IMR-90 (cell line): ENCODE measurements around the gene ARMH4. TPM values are rescaled to one million over a fixed set of nuclear protein-coding genes. Genes with fewer than 3 reads are reported as not detected.

Experiments used
- ATAC-seq: fragments of 200-7000 bp; cut with Tn5 transposase; 2 replicates; pipeline ENCODE4 v1.9.1; 2020; ENCODE audit warnings: low read depth, mild to moderate bottlenecking, moderate library complexity
- BruUV-seq: library from RNA; stranded (reverse); fragments of 400-500 nt; replicated peaks from 2 replicates; lab custom pipeline; 2021; lab: Mats Ljungman, UMichigan
- CTCF ChIA-PET: fragments of 300-600 bp; formaldehyde crosslinking; extraction: SDS; loops from one replicate; lab custom pipeline; 2021; ENCODE audit warnings: antibody characterized with exemption; lab: Yijun Ruan, JAX
- POLR2A ChIA-PET: fragments of 300-600 bp; sonication (Branson Sonifier 250); formaldehyde crosslinking; loops from one replicate; lab custom pipeline; 2022; ENCODE audit warnings: antibody characterized with exemption; ENCODE audit not compliant: unreplicated experiment; lab: Charles Lee
- DNase-seq: peaks from one replicate; pipeline ENCODE4 v3.0.0; 2013
- H2AFZ ChIP-seq: replicated peaks from 2 replicates; pipeline ENCODE3; 2013; ENCODE audit warnings: low read length, mild to moderate bottlenecking; ENCODE audit not compliant: poor library complexity
- H2AK5ac ChIP-seq: 2 replicates; pipeline ENCODE4 v1.6.1; 2013; ENCODE audit warnings: low read depth, low read length, inconsistent platforms
- H2AK9ac ChIP-seq: replicated peaks from 2 replicates; pipeline ENCODE3; 2013; ENCODE audit warnings: mild to moderate bottlenecking, low read depth, low read length, moderate library complexity; ENCODE audit not compliant: poor library complexity
- H2BK120ac ChIP-seq: 2 replicates; pipeline ENCODE4 v1.6.1; 2013; ENCODE audit warnings: low read depth, low read length, inconsistent platforms
- H2BK15ac ChIP-seq: 3 replicates; pipeline ENCODE4 v1.6.1; 2013; ENCODE audit warnings: low read depth, low read length, inconsistent platforms
- H2BK20ac ChIP-seq: 2 replicates; pipeline ENCODE4 v1.6.1; 2013; ENCODE audit warnings: low read depth, mild to moderate bottlenecking, inconsistent platforms, low read length, moderate library complexity
- H2BK5ac ChIP-seq: 2 replicates; pipeline ENCODE4 v1.6.1; 2013; ENCODE audit warnings: mild to moderate bottlenecking, low read depth, low read length, inconsistent platforms; ENCODE audit not compliant: poor library complexity, severe bottlenecking
- H3K14ac ChIP-seq: replicated peaks from 2 replicates; pipeline ENCODE4 v1.6.1; 2013; ENCODE audit warnings: low read depth, low read length, inconsistent platforms
- H3K18ac ChIP-seq: 2 replicates; pipeline ENCODE4 v1.6.1; 2013; ENCODE audit warnings: low read depth, low read length, control low read depth
- H3K23ac ChIP-seq: 2 replicates; pipeline ENCODE4 v1.6.1; 2013; ENCODE audit warnings: low read depth, low read length, inconsistent platforms
- H3K27ac ChIP-seq: 2 replicates; pipeline ENCODE4 v1.5.1; 2013; ENCODE audit warnings: mild to moderate bottlenecking, control low read depth, low read length; ENCODE audit not compliant: insufficient read depth
- H3K27me3 ChIP-seq: 2 replicates; pipeline ENCODE4 v1.6.1; 2013; ENCODE audit warnings: low read length; ENCODE audit not compliant: control insufficient read depth, insufficient read depth
- H3K36me3 ChIP-seq: 2 replicates; pipeline ENCODE4 v1.6.1; 2013; ENCODE audit warnings: low read length, mixed read lengths; ENCODE audit not compliant: control insufficient read depth, insufficient read depth
- H3K4ac ChIP-seq: 2 replicates; pipeline ENCODE4 v1.6.1; 2013; ENCODE audit warnings: low read depth, low read length, inconsistent platforms
- H3K4me1 ChIP-seq: 2 replicates; pipeline ENCODE4 v1.6.1; 2013; ENCODE audit warnings: low read length, mixed read lengths; ENCODE audit not compliant: control insufficient read depth, insufficient read depth
- H3K4me2 ChIP-seq: 2 replicates; pipeline ENCODE4 v1.6.1; 2013; ENCODE audit warnings: low read depth, mild to moderate bottlenecking, control low read depth, low read length, moderate library complexity
- H3K4me3 ChIP-seq: 2 replicates; pipeline ENCODE4 v1.5.1; 2013; ENCODE audit warnings: low read depth, mild to moderate bottlenecking, control low read depth, low read length, moderate library complexity; ENCODE audit not compliant: insufficient read depth
- H3K56ac ChIP-seq: 2 replicates; pipeline ENCODE4 v1.6.1; 2013; ENCODE audit warnings: low read length, inconsistent platforms; ENCODE audit not compliant: insufficient read depth; ENCODE audit errors: extremely low read depth
- H3K79me1 ChIP-seq, 2 experiments: 2 replicates each; pipeline ENCODE4 v1.6.1; 2013; ENCODE audit warnings: low read length in 2 of 2, inconsistent platforms in 1 of 2, low read depth in 1 of 2
- H3K9ac ChIP-seq: 2 replicates; pipeline ENCODE4 v1.6.1; 2013; ENCODE audit warnings: low read depth, low read length, control low read depth
- H3K9me1 ChIP-seq: 2 replicates; pipeline ENCODE4 v1.6.1; 2013; ENCODE audit warnings: low read length, inconsistent platforms; ENCODE audit not compliant: insufficient read depth
- H3K9me3 ChIP-seq: 2 replicates; pipeline ENCODE4 v1.6.1; 2013; ENCODE audit warnings: low read length; ENCODE audit not compliant: control insufficient read depth, insufficient read depth
- H4K20me1 ChIP-seq: 2 replicates; pipeline ENCODE4 v1.6.1; 2013; ENCODE audit warnings: low read length, inconsistent platforms; ENCODE audit not compliant: insufficient read depth
- H4K5ac ChIP-seq: 2 replicates; pipeline ENCODE4 v1.6.1; 2013; ENCODE audit warnings: mild to moderate bottlenecking, low read depth, low read length, control low read depth
- H4K8ac ChIP-seq, 2 experiments: 2 replicates each; pipeline ENCODE4 v1.6.1; 2013; ENCODE audit warnings: low read depth in 2 of 2, low read length in 2 of 2, control low read depth in 1 of 2, inconsistent platforms in 1 of 2
- H4K91ac ChIP-seq: 2 replicates; pipeline ENCODE4 v1.6.1; 2013; ENCODE audit warnings: low read depth, low read length, inconsistent platforms; ENCODE audit not compliant: insufficient read depth
- BHLHE40 ChIP-seq: fragments of 150-350 bp; IDR thresholded peaks from 2 replicates; pipeline ENCODE4 v1.6.1; 2016; ENCODE audit warnings: mild to moderate bottlenecking, low read depth, low read length
- CEBPB ChIP-seq: IDR thresholded peaks from 2 replicates; pipeline ENCODE4 v1.6.1; 2012; ENCODE audit warnings: low read depth, low read length, improper control_type of control experiment
- CHD1 ChIP-seq: IDR thresholded peaks from 2 replicates; pipeline ENCODE4 v1.6.1; 2012; ENCODE audit warnings: low read depth, low read length, improper control_type of control experiment
- CTCF ChIP-seq: conservative IDR thresholded peaks from 2 replicates; pipeline ENCODE4 v1.5.1; 2012; ENCODE audit warnings: mild to moderate bottlenecking, low read depth, low read length, improper control_type of control experiment
- ELK1 ChIP-seq: fragments of 150-350 bp; IDR thresholded peaks from 2 replicates; pipeline ENCODE4 v1.6.1; 2016; ENCODE audit warnings: low read depth, mild to moderate bottlenecking, low read length, moderate library complexity, borderline replicate concordance
- FOS ChIP-seq: fragments of 150-350 bp; IDR thresholded peaks from 2 replicates; pipeline ENCODE4 v1.6.1; 2016; ENCODE audit warnings: low read depth, low read length
- MAFK ChIP-seq: IDR thresholded peaks from 2 replicates; pipeline ENCODE4 v1.6.1; 2012; ENCODE audit warnings: low read depth, low read length, improper control_type of control experiment
- MAZ ChIP-seq: IDR thresholded peaks from 2 replicates; pipeline ENCODE4 v1.6.1; 2012; ENCODE audit warnings: low read depth, mild to moderate bottlenecking, low read length, improper control_type of control experiment, moderate library complexity, borderline replicate concordance
- MXI1 ChIP-seq: IDR thresholded peaks from 2 replicates; pipeline ENCODE4 v1.6.1; 2012; ENCODE audit warnings: low read depth, mild to moderate bottlenecking, low read length, moderate library complexity, borderline replicate concordance
- NFE2L2 ChIP-seq: fragments of 150-350 bp; IDR thresholded peaks from 2 replicates; pipeline ENCODE4 v1.6.1; 2016; ENCODE audit warnings: low read depth, mild to moderate bottlenecking, low read length
- POLR2A ChIP-seq: IDR thresholded peaks from 2 replicates; pipeline ENCODE4 v1.6.1; 2012; ENCODE audit warnings: mild to moderate bottlenecking, low read depth, low read length
- RAD21 ChIP-seq: IDR thresholded peaks from 2 replicates; pipeline ENCODE4 v1.6.1; 2012; ENCODE audit warnings: low read length, improper control_type of control experiment
- RCOR1 ChIP-seq: IDR thresholded peaks from 2 replicates; pipeline ENCODE4 v1.6.1; 2012; ENCODE audit warnings: mild to moderate bottlenecking, low read length, improper control_type of control experiment; ENCODE audit not compliant: insufficient replicate concordance
- RFX5 ChIP-seq: IDR thresholded peaks from 2 replicates; pipeline ENCODE4 v1.8.0; 2012; ENCODE audit warnings: low read depth, mild to moderate bottlenecking, low read length, moderate library complexity
- SMC3 ChIP-seq: fragments of 150-350 bp; IDR thresholded peaks from 2 replicates; pipeline ENCODE4 v1.6.1; 2016; ENCODE audit warnings: low read depth, mild to moderate bottlenecking, antibody characterized with exemption, low read length, moderate library complexity
- USF2 ChIP-seq: fragments of 150-350 bp; IDR thresholded peaks from 2 replicates; pipeline ENCODE4 v1.6.1; 2017; ENCODE audit warnings: mild to moderate bottlenecking, antibody characterized with exemption, low read length, low read depth
- WGBS, 2 experiments: methylation state at CpG; one replicate each; pipeline versions ENCODE4 v1.1.5 to v1.1.7; 2013; ENCODE audit warnings: missing lambda C conversion rate in 2 of 2; ENCODE audit not compliant: insufficient read length in 1 of 2; ENCODE audit errors: extremely low coverage in 2 of 2; 5-methylcytosine and 5-hydroxymethylcytosine counted together
- dilution Hi-C: fragments of 300-500 bp; cut with HindIII; formaldehyde crosslinking; loops from one replicate; pipeline ENCODE4 v1.14.3; 2018; ENCODE audit warnings: low sequenced_read_pairs; ENCODE audit not compliant: unreplicated experiment
- in situ Hi-C: fragments of 300-500 bp; cut with MboI; formaldehyde crosslinking; loops from 3 replicates; pipeline ENCODE4 v1.14.3; 2019; ENCODE audit warnings: low sequenced_read_pairs, inconsistent platforms, mixed read lengths
- intact Hi-C: fragments of 100-400 bp; cut with micrococcal nuclease; formaldehyde crosslinking; loops from 2 replicates; pipeline ENCODE4 v1.10.0; 2022
- polyA plus RNA-seq, 3 experiments: library from polyadenylated mRNA; depleted of rRNA; stranded (reverse); fragments of >200 nt; gene quantifications; 2 replicates each; pipeline ENCODE4 v1.2.3, GENCODE V29; 2012; ENCODE audit warnings: low replicate concordance in 1 of 3
- total RNA-seq: library from RNA; depleted of rRNA; stranded (reverse); fragments of >200 nt; gene quantifications from 2 replicates; pipeline ENCODE4 v1.2.3, GENCODE V29; 2012

The ARMH4 gene
- total and polyA plus RNA-seq, 2 of the 4 experiments (the other 2 are of a cell fraction), result 4.6 to 5.6 TPM

- intact Hi-C loops, result loop anchor here (5.0 to 10.0 kb wide), 2 partner anchors 133 to 285 kb away; partner anchors contain the start of genes PSMA3 and TOMM20L
- Histone ChIP-seq H4K91ac (no peak overlapping the region), H2BK5ac (no peak overlapping the region), H3K4me1 (no peaks in the 10 kb centered on the region), H3K14ac (no peak overlapping the region), H3K36me3 (no peaks in the 10 kb centered on the region), H4K8ac (no peak overlapping the region), H3K4ac (no peak overlapping the region), H3K9me3 (no peaks in the 10 kb centered on the region), H2BK15ac (no peak overlapping the region), H4K5ac (no peak overlapping the region), H2AK5ac (no peak overlapping the region), H2BK20ac (no peak overlapping the region), H3K9me1 (no peaks in the 10 kb centered on the region), H3K4me2 (no peak overlapping the region), H3K4me3 (no peak overlapping the region), H2AK9ac (no peak overlapping the region), H3K23ac (no peak overlapping the region), H3K56ac (no peak overlapping the region), H3K79me1 (no peaks in the 10 kb centered on the region), H2BK120ac (no peak overlapping the region), H2AFZ (no peak overlapping the region), H3K18ac (no peak overlapping the region), H4K20me1 (no peaks in the 10 kb centered on the region), H3K9ac (no peak overlapping the region), H3K27ac (no peak overlapping the region), H3K27me3 (peaks cover 15% of the 10 kb centered on the region)
- ChIA-PET POLR2A (no interaction called here), CTCF (interaction anchor here (0.6 to 1.2 kb wide), 3 partner anchors 56 to 346 kb away, joined by 3 to 6 read pairs (median 4); no protein-coding TSS in a partner anchor)
- dilution Hi-C loops, result no loop called here
- ATAC-seq (no peak), DNase-seq (no peak)
- in situ Hi-C loops, result loop anchor here (25.0 kb wide), 1 partner anchor 278 kb away; the partner anchor contains the start of gene TOMM20L
- BruUV-seq, result no TSS peak
- WGBS, 2 experiments, result no CpG with 5 or more reads among the region's 3 CpGs
- TF ChIP-seq POLR2A (no peak), RCOR1 (no peak), CHD1 (no peak), FOS (no peak), USF2 (no peak), CTCF (no peak), MAFK (no peak), RFX5 (no peak), ELK1 (no peak), RAD21 (no peak), SMC3 (no peak), MAZ (no peak), NFE2L2 (no peak), CEBPB (no peak), MXI1 (no peak), BHLHE40 (no peak)
Observed at GRCh38 chr14:58109744-58110143, 42.3 kb downstream of the ARMH4 start.
